ENCODE measurements around the gene CPEB4.

CPEB4 gene

DNA sequence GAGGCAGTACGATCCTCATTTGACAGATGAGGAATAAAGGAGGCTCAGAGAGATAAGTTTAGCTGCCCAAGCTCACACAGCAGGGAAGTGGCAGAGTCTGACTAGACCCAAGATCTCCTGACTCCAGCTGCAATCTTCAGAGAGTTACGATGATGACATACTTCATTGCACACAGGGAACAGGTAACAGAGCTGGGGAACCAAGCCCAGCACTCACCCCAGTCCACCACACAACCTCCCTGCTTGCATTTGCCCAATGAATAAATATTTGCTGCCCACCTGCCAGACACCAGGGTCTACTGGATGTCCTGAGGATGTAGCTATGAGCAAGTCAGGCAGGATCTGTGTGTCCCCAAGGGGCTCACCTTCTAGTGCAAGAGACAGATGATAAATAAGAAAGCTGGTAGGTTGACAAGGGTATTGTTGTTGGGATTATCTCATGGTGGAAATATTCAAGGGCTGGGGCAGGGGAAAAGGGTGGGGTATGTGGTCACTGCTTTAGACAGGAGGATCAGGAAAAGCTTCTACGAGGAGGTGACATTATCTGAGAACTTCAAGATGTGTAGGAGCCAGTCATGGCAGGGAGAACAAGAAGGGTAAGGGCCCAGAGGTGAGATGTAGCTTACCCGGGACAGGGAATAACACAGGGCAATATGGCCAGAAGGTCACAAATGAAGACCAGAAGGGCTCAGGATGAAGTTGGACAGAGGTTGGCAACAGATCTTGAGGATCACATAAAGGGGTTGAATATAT lies 28.6 kb upstream of the CPEB4 start:
- no peak for DNase-seq

DNA sequence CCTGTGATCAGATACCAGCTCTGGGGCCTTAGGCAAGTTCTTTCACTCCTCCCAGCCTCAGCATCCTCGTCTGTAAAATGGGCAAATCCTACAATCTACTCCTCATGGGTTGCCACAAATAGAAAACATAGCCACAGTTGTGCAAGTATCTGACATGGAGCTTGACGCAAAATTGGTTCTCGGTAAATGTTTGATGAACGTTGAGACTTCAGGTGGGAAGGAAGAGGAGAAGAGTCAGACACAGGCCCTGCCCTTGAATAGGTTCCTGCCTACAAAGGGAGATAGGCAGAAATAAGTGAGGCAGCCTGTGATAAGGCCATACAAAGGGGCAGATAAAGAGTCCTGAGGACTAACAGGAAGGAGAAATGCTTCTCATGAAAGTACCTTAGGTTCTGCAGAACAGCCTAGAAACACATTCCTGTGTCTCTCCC lies 26.1 kb upstream of the CPEB4 start:
- DNase-seq = no peak

DNA sequence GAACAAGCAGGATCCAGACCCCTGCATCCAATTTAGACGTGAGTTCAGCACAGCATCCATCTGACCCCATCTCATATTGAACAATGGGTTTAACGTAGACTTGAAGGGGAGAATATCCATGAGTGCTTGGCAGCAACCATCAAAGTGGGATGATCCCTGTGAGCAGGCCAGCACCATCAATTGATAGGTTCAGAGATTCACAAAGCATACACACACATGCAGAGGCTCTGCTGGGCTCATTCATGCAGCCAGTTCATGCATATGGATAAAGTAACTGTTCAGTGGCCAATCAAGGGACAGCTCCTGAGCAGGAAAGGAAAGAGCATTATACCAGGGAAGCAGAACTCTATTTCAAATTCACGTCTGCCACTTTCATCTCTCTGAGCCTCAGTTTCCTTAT lies 24.8 kb upstream of the CPEB4 start:
- DNase-seq = no peak

DNA sequence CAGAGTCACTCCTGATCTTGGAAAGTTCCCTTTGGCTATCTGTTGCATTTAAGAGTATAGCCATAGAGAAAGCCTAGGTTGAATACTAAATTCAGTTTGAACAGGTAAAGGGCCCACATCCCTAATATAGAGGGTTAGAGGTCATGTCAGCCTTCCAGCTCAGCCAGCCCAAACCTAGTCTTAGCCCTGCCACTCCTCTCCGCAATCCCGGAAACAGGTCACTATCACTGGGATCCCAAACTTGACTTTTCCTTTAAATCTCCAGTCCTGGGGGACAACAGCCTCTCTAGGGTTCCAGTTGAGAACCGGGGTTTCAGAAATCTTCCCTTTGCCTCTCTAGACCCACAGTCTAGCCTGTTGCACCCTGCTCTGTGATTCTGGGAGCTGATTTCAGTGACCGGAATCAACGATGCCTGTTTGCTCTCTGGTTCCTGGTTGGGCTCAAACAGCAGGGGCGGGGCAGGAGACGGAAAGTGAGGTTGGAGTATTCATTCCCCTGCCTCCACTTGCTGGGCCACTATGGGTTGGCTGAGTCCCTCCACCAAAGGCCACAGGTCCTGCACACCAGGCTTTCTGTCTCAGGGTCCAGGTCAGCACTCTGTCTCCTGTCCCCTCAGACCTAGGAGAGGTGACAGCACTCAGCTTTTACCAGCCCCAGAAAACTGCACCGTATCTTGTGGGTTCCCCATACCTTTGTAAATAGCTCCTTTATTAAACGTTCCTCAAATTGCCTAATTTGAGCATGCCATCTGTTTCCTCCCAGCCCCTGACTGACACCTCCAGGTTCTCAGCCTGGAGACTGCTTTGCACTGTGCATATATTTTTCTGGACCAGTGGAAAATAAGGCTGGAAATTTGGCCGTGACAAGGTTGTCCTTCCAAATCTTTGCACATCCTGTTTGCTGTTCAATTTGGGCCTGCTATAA lies 23.8 kb upstream of the CPEB4 start:
- DNase-seq = no peak

DNA sequence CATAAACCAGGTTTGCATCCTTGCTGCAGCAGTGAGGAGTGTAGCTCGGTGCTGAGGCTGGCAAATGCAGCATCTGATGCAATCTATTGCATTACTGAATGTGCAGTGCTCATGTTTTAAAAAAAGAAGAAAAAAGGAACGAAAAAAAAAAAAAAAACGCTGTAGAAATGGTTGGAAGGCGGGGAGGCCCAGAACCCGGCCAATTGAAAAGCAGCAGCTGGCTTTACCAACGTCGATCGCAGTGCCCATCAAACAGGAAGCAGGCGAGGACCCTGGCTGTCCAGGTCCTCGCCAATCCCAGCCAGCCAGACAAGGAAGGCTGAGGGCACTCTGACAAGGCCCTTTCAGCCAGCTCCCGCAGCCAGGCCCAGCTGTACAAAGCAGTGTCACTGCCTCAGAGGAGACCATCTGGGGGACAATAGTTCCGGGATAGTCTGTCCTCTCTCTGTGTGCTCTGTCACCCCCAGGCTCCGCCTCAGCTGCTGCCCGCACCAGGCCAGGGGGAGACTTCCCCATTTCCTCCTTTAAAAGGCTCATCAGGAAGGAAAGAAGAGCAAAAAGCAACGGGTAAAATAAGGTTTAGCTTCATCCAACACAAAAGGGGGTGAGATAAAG lies 21.8 kb upstream of the CPEB4 start:
- DNase-seq = no peak

DNA sequence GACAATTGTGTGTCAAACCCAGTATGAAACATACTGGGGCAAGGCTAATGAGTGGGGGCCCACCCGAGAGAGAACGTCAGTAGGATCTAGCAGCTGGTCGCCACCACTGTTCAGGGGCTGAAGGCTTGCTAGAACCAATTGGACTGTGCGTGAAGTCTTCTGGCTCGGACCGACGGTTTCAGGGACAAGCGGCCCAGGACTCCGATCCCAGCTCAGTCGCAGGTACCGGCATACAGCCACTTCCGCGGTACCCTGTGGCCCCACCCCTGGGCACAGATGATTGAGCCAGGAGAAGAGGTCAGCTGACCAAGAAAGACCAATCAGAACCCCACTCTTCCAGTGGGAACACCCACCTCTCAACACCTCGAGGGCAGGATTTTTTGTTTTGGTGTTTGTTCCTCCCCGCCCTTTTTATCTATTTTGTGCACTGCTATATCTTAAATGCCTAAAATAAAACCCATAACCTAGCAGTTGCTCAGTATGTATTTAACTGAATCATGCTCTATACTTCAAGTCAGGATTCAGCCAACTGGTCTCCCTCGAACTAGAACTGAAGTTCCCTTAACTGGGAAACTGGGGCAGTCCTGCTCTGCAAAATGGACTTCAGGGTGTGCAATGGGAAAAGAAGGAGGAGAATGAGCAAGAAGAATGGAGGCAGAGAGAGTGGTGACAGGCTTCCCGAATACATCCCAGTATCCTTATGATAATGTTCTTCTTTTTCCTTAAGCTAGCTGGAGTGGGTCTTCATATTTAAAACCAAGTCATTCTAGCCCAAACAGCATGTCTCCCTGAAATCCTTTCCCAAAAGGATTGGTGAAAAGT lies 21.1 kb upstream of the CPEB4 start:
- DNase-seq = no peak

DNA sequence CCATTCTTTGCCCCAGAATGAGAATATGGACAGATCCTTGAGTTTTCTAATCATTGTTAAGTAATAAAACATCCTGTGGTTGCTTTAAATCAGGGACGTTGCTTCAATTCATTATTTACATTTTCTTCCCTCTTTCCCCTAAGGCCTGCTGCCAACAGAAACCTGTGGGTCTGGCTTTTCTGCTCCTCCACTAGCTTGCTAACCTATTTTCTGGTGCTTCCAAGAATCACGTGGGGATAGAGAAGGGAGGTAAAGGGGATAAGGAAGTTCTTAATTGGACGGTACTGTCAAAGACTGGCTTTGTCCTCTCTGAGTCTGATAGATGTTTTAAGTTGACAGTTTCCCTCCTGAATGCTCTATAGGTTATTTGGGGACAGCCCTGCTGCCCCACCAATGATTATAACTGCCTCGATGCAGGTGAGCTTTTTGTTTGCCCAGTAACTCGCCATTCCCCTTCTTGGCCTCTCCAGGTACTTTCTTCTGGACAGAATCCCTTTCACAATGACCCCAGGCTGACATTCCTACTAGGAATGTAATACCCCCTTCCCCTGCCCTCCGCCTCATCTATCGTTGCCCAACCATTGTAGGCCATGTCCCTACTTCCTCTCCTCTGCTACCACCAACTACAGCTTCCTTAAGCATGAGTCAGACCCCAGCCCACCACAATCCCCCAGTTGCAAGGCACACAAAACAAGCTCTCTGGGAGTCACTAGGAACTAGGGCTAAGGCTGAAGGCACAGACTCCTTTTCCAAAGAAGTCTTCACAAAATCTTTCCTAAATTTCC lies 19.9 kb upstream of the CPEB4 start:
- DNase-seq = no peak

DNA sequence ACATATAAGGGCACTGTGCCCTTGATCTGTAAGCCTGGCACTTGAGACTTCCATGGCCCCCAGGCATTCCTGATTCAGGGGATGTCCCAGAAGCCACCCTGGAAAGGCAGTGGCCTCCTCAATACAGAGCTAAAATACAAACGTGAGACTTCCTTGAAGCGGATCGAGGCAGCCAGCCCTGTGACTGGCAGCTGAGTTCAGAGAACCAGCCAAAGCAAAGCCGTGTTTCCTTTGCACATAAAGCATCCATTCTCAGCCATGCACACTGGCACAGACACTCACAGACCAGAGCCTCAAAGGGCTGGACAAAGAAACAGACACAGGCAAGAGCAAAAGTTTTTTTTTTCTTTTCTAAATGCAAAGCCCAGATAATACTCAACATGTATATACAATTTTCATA lies 18.8 kb upstream of the CPEB4 start:
- no peak for DNase-seq

DNA sequence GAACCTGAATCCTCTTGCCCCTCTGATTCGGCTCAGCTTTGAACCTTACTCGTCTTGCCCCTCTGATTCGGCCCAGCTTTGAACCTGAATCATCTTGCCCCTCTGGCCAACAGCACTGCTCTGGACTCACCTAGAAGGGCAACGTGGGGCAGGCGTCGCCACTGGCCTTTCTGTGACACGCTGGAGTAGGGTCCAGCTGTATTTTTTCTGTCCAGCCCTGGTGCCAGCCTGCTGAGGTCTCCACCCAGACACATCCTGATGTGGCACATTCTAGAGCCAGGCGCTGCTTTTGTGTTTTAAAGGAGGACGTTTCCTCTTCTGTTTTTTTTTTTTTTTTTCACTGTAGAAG lies 15.2 kb upstream of the CPEB4 start:
- DNase-seq = no peak

DNA sequence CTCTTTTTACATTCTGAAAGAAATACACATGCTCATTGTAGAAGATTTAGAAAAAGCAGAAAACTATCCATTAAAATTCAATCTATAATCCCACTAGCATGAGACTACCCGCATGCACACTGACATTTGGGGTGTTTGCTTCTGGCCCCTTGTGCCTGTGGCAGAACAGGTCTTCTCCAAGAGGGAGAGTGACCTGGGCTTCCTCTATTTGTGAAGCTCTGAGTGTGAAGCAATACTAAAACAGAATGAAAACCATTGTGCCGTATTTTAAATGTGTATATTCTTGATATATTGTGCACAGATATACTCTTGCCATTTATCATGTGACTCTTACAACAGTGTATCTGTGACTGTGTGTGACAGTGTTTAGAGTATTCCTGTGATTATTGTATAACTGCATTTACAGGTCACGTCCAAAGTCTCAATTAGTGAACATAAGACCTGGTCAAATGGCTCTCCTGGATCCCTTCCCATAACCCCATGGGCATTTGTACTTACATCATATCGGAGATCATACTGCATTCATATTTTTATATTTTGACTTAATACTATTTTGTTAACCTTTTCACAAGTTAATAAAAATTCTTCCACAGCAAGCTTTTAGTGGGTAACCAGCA lies 14.7 kb upstream of the CPEB4 start:
- DNase-seq = no peak

DNA sequence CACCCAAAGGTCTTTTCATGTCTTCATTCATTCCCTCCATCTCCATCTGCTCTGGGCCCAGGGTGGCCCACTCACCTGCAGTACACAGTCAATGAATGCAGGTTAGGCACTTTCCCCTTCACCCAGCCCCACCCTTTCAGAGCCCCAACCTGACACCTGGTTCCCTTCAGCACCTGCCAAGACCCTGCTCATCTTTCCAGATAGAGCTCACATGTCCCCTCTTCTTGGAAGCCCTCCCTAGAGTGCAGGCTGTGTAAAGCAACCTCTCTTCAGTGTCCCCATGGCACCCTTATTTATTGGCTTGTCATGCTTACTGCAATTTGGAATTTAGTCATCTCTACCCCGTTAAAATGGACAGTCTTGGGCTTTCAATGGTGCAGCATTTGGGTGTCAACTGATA lies 13.0 kb upstream of the CPEB4 start:
- no peak for DNase-seq

DNA sequence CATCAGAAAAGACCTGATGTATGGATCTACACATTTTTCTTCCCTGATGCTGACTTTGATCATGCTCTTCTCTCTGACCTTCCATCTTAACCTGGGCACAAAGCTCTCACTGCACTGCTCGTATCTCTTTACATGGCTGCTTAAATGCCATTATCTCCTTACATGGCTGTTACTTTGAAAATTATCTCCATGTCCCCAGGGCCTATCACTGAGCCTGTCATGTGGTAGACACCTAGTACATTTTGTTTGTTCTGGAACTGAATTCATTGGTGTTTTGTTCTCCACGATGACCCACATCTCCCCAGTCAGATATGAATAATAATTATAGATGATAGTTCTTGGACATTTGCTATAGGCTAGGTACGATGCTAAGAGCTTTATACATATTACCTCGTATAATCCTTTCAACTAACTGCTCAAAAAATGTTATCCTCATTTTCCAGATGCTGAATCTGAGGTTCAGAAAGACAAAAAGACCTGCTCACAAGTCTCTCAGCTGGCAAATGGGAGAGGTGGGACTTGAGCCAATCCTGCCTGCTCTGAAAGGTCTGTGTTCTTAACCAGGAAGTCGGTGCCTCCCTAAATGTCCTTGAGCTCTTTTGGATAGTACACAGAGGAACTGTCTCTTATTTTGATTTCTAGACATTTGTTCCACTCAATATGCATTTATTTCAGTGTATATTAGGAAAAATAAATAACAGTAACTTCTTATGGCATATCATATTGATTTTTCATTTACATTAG lies 9.8 kb upstream of the CPEB4 start:
- DNase-seq = no peak

DNA sequence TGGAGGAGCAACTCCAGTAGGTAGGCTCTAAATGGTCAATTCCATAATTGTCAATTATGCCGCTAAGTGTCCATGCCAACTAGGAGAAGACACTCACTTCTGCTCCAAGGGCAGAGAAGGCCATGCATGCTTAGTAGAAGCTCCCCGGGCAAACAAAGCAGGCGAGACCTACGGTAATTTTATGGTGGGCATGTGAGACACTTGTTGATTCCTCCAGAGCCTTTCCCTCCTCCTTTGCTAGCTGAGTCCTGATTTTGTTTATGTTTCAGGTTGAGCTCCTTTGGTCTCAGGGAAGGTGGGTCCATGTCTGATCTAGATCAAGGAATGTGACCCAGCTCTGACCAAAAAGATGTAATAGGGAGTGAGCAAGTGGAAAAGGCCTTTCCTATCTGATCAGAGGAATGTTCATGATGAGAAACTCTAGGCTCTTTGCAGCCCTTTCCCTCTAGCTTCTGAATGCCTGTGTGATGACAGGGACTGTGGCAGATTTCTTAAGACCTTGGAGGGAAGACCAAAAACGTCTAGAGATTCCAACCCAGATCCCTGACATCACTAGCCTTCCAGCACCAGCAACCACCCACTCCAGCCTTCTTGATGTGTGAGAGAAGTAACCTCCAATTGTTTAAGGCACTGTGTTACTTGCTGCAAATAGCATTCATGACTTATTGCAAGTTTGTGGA lies 7.7 kb upstream of the CPEB4 start:
- DNase-seq = no peak

DNA sequence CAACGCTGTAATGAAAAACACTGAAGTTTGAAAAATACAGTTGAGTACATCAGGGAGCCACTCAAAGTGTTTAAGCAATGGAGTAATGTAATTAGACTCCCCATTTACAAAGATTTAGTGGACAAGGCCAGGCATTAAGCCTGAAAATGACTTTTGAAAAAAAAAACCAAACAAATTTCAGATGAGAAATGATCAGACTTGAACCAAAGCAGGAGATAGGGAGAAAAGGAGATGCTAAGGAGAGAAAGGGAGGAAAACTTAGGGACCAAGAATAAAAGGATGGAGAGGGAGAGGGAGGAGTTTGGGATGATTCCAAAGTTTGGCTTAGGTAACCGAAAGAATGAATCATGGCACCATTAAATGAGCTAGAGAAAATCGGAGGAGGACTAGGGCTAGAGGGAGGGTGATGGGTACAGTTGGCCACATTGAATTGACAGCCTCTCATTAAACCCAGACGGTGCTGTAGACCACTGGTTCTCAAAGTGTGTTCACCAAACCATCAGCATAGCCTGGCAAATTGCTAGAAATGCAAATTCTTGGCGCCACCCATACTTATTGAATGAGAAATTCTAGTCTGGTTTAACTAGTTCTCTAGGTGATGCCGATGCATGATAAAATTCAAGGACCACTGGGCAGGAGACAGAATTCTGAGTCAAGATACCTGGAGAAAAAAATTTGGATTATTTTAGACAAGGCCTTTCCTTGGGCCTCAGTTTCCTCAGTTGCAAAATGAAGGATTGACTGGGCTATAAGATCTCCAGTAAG lies 6.2 kb upstream of the CPEB4 start:
- DNase-seq = no peak

DNA sequence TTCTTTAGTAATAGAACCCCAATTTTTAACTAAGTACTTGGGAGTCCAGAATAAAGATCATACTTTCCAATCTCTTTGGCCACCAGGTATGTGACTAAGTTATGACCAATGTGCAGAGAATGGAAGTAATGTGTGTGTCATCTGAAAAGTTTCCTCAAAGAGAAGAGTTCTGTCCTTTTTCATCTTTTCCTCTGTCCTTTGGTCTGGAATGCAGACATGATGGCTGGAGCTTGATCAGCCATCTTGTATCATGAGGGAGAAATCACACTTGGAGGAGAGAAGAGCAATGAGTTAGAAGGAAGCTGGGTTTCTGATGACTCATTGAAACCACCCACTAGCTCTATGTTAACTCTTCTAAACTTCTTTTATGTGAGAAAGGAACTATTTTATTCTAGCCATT lies 5.5 kb upstream of the CPEB4 start:
- no peak for DNase-seq

DNA sequence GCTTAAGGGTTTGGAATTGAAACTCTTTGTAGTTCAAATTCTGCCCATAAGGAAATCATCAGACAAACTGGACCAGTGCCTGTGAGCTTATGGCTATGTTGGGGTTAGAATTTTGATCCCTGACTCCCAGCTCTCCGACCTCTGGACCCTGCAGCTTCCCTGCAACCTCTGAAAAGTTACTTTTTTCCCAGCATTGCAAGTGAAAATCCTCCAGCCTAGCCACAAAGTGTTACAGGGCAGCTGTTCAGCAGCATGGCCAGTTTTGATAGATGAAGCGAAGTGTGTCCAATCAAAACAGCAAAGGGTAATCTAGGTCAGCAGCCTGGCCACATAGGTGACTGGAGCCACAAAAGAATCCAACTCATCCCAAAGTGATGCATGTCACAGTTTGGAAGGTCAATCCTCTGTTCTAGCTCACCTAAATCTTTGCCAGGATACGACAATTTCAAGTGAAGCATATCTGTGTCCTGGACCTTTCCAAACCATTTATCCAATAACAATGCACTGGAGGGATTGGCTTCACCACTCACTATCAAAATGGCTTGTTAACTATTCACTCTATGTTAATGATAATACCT lies 4.7 kb upstream of the CPEB4 start:
- DNase-seq = no peak

DNA sequence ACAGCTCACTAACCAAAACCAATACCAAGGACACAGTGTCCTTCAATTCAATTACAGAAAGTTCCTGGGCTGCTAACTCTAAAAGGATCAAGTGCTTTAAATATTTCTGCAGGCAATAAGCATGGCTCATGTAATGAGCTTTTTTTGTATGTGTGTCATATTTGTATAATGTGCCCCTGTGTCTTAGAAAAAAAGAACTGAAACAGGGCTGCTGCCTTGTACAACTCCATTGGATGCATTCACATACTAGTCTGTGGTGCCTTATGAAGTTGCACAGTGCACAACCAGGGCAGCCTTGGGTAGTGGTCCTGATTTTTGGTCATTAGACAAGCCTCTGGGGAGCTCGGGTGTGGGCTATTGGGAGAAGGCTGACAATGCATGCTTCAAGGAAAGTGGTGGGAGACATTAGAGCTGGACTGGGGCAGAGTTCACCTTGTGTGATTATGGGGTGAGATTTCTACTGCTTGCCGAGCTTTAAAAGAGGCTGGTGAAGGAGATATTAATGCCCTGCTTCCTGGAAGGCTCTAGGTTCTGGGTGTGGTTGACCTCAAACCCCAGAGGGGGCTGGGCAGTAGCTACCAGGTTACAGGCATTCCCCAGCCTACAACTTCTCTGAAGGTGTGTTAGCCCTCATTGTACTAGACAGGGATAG lies 3.6 kb upstream of the CPEB4 start:
- peak; percentile 82 for DNase-seq

DNA sequence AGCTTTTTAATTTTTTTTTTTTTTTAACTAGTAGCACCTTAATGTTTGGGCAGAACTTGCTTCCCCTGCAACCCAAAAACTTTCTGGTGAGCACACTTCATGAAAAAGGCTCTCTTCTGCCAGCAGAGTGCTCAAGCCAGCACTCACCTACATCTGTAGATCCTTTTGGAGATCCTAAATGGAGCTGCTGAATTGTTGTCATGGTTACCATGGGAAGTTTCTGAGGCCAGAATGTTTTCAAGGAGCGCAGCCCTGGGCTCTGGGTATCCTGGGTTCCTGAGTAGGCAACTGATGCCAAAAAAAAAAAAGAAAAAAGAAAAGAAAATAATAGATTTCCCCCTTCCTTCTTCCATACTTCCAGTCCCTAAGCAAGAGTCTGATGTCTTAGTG lies 3.1 kb upstream of the CPEB4 start:
- DNase-seq = no peak

All from CD4-positive, alpha-beta T cell treated with Interleukin-21 for 1 hour (primary cell).